NCI-H1417 (cell line): Measurements from ENCODE around the gene SOHLH1.

Experiments
- DNase-seq, 3 experiments: peaks; one replicate each; lab custom pipeline; 2025; lab: John Stamatoyannopoulos, UW

Gene SOHLH1

DNA sequence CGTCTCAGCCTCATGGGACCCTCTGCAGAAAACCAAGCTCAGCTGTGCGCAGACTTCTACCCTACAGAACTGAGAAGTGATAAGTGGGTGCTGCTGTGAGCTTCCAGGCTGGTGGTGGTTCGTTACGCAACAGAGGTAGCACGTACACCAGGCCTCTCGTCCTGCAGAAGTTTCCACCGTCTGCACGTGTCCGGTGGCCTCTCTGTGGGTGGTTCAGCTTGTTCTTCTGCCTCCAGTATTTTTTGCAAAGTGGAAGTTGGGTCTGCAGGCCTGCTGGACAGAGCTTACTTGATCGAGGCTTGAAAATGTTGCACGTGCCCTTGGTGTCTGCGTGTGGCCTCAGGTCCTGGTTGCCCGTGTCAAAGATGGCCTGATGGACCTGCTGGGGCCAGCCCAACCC is 30.2 kb upstream of the SOHLH1 start:
- no peak for DNase-seq

DNA sequence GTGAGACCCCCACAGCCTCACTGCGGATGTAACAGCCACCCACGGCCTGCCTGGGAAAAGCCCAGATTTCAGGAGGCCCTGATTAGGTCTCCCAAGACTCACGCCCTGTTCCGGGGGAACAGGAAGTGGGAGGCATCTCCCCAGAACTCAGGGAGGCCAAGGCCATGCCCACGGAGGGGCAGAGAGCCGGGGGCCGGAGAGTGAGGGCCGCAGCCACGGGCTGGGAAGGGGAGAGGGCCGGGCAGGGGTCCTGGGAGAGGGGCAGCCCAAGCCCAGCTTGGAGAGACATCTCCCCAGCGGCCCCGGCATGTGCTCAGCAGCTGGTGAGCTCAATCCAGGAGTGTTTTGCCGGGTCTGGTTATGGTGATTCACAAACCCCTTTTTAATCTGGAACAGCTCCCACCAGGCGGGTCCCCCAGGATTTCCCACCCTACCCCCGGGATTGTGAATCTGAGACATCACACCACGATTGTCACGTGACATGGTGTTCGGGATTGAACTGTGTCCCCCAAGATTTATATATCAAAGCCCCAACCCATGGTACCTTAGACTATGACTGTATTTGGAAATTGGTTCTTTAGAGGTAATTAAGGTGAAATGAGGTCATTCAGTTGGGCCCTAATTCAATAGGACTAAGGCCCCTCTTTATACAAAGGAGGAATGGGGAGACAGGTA is 29.3 kb upstream of the SOHLH1 start:
- DNase-seq, result no peak

GRCh38 chr9:135727257-135727875 is 28.1 kb upstream of the SOHLH1 start:
- no peak for DNase-seq

- no peak for DNase-seq
These were observed 27.0 kb upstream of the SOHLH1 start for GRCh38 chr9:135726138-135726853.

DNA sequence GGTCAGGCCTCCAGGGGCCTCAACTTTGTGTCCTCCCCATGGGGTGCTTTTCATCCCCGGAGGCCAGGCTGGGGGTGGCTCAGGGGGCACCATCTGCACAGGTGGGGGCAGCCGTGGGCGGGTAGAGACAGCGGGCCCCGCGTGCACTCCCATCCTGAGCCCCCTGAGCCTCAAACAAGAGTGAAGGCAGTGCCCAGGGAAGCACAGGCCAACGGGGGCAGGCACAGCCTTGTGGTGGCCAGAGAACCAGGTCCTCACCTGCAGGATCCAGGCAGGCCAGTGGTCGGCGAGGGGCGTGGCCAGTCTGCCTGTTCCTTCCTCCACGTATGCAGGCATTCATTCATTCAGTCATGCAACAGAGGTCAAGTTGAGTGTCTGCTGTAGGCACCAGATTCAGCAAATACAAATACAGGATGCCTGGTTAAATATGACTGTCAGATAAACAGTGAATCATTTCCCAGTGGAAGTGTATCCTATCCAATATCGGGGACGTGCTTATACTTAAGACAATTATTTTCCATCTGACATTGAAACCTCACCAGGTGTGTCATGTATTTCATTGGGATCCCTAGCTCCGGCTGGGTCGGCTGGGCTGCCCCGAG is 25.0 kb upstream of the SOHLH1 start:
- DNase-seq, result no peak

DNA sequence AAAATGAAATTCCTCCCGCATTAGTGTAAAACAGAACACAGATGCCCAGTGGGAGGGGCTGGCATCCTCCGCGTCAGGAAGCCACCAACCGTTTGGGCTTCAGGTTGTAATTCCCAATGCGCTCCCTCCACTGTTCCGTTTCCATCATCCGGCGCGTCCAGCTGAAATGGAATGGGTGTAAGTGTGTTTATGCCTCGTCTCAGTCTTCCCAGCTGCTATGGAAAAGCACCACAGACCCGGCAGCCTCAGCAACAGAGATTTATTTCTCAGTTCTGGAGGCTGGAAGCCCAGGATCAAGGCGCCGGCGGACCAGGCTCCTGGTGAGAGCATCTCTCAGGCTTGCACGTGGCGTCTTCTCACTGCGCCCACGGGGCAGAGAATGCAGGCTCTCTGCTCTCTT is 23.1 kb upstream of the SOHLH1 start:
- no peak for DNase-seq

- no peak for DNase-seq
These were observed 20.2 kb upstream of the SOHLH1 start for GRCh38 chr9:135719472-135719871.

- DNase-seq, result no peak
These were observed 19.3 kb upstream of the SOHLH1 start for GRCh38 chr9:135718616-135719015.

GRCh38 chr9:135717410-135717809 is 18.1 kb upstream of the SOHLH1 start:
- no peak for DNase-seq

DNA sequence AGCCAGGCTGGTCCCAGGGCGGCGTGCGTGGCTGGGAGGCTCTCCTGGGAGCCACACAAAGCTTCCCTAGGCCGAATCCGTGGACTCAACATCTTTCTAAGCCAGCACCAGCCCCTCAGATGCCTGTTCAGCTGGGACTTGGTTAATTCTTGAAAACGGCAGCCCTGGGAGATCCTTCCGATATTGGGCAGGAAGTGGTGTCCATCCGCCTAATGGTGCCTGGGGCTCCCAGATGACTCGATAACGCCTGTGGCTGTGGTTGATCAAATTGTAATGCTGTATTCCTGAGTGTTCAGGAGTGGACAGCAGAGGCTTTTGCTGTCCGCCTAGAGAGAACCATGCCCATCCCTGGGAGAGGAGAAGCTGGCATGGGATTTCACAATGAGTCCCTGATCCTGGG is 16.8 kb upstream of the SOHLH1 start:
- DNase-seq, result no peak

- peak in 2 of 3 experiments; percentile 35 to 46 for DNase-seq
These were observed 15.8 kb upstream of the SOHLH1 start for GRCh38 chr9:135715056-135715595.

- peak in 2 of 3 experiments; percentile 14 to 22 for DNase-seq
These were observed 15.2 kb upstream of the SOHLH1 start for GRCh38 chr9:135714242-135715055.

GRCh38 chr9:135712613-135713295 is 13.5 kb upstream of the SOHLH1 start:
- no peak for DNase-seq

GRCh38 chr9:135711881-135712280 is 12.6 kb upstream of the SOHLH1 start:
- DNase-seq, result no peak

DNA sequence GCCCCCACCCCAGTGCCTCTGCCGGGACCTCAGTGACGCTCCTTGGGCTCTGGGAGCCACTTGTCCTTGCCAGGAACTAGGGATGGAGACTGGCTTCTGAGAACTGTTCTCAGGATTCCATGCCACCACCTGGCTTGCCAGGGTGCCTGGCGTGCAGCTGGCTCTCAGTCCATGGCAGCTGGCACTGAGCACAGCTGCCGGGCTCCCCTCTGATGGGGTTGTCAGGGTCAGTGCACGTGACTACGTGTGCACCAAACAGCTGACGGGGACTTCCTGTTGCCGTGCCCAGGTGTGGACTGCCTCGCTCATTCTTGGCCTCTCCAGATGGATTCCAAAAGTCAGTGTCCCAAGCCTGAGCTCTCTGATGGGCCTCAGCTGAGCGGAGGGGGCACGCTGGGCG is 12.1 kb upstream of the SOHLH1 start:
- DNase-seq, result peak in 2 of 3 experiments; percentile 67 to 80

GRCh38 chr9:135708164-135708563 is 8.9 kb upstream of the SOHLH1 start:
- no peak for DNase-seq

DNA sequence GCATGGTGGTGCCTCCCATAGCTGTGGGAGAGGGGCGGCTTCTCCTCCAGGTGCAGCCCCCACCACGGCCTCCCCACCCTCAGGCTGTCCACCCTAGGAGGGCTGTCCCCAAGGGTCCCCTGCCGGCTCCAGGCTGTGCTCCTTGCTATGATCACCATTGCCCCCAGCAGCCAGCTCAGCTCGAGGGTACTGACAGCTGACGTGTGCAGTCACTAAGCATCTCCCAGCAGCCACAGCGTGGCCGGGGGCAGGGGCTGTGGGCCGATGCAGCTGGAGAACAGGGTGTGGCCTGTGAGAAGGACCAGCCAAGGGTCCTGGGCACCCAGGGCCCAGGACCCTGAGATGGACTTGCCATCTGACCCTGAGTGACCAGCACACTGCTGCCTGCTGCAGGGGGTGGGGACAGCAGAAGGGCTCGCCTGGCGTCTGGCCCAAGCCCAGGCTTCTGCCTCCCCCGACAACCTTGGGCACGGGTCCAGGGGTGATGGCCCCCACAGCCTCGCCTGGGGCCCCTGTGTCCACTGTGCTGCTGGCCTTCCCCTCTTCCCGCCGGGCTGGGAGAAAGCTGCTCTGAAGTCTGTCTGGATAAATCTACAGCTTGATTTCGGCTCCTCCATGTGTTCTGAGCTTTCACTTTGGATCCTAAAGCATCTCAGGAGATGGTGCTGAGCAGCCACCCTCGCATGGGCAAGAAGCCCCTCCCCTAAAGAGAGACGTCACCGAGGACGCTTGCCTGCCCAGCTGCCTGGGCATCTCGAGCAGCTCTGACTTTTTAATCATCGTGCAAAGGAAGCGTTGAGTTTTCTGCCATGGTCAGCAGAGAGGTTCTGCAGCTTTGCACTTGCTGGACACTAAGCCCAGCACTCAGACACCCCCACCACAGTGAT is 8.2 kb upstream of the SOHLH1 start:
- DNase-seq, result no peak

DNA sequence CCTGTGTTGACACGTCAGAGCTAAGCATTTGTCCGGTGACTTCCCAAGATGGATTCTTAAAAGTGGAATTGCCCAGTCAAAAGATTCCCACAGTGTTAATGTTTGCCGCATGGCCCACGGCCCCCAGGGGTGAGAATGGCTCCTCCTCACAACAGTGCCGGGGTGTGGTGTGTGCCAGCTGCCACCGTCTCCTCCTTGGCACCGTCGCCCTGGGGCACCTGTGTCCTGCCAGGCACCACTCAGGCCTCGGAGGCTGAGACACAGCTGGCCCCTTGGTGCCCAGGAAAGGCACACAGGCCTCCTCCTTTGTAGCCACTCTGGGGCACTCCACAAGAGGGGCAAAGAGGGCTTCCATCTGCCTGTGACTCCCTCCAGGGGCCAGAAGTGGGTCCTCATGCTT is 7.0 kb upstream of the SOHLH1 start:
- DNase-seq, result no peak

DNA sequence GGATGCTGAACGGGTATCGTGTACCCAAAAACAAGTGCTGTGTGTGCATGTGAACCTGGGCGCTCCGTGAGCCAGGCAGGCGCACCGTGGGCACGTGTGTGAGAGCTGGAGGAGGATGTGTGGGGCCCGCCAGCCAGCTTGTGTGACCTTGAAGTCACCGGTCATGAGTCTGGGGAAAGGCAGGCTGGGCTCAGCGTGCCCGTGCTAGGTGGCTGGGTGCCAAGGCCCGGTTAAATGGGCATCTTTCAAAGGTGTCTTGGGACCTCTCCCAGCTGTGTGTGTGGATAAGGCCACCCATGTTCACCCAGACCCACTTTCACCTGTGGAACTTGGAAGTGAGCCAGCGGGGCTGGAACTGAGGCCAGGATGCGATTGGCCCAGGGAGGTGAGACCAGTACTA is 6.1 kb upstream of the SOHLH1 start:
- DNase-seq, result peak in 1 of 3 experiments; percentile 8

DNA sequence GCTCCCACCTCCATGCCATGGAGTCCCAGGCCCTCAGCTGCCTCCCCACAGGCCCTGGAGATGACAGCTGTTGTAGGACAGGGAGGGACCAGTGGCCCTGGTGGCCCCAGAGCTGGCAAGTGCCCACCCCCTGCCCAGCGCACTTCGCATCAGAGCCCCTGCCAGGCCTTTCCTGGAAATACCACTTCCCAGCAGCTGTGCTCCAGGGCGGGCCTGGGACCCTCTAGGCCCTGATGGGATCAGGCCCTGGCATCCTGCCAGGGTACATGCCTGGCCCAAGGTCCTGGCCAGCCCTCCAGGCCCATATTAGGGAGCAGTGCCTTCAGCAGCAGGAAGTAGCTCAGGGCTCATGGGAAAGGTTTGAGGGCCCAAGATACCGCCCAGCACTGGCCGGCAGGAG is 5.2 kb upstream of the SOHLH1 start:
- DNase-seq, result no peak
